GM23248 (cell line): ENCODE measurements around the gene FNTB.

Source experiments
- EZH2 ChIP-seq: fragments of 200-600 bp; sonication (generic); IDR thresholded peaks from 2 replicates; pipeline ENCODE4 v1.6.1; 2018; ENCODE audit warnings: antibody characterized with exemption, mild to moderate bottlenecking; ENCODE audit not compliant: insufficient read depth, poor library complexity, severe bottlenecking
- EZH2phosphoT487 ChIP-seq: fragments of 200-600 bp; sonication (generic); IDR thresholded peaks from 2 replicates; pipeline ENCODE4 v1.6.1; 2018; ENCODE audit warnings: antibody characterized with exemption, moderate library complexity, mild to moderate bottlenecking, low read depth; ENCODE audit not compliant: insufficient read depth

DNA sequence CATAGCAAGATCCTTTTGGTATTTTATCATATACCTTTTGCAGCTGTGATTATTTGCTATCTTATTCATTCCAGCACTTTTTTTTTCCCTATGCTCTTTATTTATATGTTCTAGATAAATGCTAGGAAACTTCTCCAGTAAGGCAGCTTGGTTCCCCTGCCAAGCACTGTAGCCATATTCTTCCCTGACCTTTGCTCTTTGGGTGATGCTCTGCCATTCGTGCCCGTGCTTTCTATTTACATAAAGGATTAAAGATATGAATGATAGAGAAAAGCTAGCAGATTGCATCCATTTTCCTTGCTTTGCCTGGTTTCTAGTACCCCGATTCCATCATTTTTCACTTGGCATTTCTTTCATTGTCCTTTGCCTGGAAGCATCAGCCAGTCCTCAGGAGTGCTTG lies 42.2 kb downstream of the FNTB start:
- no peak for TF ChIP-seq EZH2
- TF ChIP-seq EZH2phosphoT487, result no peak
